ENCODE results near the gene HAT1.
A peak's percentile ranks its signal among the peaks of the same experiment; 100 is the strongest.
"Not testable (repeated sequence)": the region's sequence is repeated elsewhere in the genome, so short reads cannot be mapped to it uniquely, and the experiment has no call there.

The HAT1 gene

GRCh38 chr2:171983924-171984323 is 61.7 kb downstream of the HAT1 start:
- DNase-seq, result not testable (repeated sequence)

GRCh38 chr2:171985076-171985475 is 62.8 kb downstream of the HAT1 start:
- no peak for DNase-seq

DNA sequence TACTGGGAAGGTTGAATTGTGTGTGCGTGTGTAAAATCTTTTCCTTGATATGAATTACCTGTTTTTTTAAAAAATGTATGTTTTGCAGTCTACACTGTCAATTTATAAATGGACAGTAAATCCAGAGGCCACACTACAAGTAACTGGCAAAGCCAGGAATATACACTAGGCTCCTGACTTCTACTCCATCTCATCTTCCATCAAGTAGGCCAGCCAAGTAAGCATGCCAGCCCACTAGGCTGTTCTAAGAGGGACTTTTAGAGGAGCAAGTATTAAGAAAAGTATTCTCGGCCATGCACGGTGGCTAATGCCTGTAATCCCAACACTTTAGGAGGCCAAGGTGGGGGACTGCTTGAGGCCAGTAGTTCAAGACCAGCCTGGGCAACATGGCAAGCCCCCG is 64.5 kb downstream of the HAT1 start:
- no peak for DNase-seq

DNA sequence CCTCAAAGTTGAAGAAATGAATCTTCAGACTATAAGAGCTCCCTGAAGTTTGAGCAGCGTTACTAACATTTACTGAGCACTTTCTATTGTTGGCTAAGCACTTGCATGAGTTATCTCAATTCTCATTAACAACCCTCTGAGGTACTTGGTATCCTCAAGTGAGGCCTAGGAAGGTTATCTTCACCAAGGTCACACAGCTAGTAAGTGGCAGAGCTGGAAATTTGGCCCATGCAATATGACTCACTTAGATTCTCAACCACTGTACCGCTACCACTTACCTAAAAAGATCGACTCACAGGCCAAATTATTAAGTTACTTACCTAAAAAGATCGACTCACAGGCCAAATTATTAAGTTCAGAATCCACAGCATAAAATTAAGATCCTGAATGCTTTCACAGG is 68.8 kb downstream of the HAT1 start:
- DNase-seq, result peak; percentile 62

GRCh38 chr2:171995586-171995985 is 73.3 kb downstream of the HAT1 start:
- no peak for DNase-seq

- no peak for DNase-seq
Measured at GRCh38 chr2:171996021-171996420, 73.8 kb downstream of the HAT1 start.

DNA sequence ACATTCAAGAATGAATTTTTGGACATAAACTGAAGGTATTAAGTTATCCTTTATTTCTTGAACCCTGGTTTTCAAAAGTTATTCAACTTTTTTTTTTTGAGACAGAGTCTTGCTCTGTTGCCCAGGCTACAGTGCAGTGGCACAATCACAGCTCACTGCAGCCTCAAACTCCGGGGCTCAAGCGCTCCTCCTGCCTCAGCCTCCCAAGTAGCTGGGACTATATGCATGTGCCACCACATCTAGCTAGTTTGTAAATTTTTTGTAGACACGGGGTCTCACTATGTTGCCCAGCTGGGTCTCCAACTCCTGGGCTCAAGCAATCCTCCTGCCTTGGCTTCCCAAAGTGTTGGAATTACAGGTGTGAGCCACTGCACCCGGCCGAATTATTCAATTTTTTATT is 74.8 kb downstream of the HAT1 start:
- not testable (repeated sequence) for DNase-seq

- no peak for DNase-seq
Measured at GRCh38 chr2:171999161-171999560, 76.9 kb downstream of the HAT1 start.

- peak; percentile 86 for DNase-seq
Measured at GRCh38 chr2:171999604-172000469, 77.6 kb downstream of the HAT1 start, which contains the start of gene METAP1D. Gene METAP1D (plus strand): TSS chr2:171999953. CDS start chr2:171999970, 17 bp downstream.

DNA sequence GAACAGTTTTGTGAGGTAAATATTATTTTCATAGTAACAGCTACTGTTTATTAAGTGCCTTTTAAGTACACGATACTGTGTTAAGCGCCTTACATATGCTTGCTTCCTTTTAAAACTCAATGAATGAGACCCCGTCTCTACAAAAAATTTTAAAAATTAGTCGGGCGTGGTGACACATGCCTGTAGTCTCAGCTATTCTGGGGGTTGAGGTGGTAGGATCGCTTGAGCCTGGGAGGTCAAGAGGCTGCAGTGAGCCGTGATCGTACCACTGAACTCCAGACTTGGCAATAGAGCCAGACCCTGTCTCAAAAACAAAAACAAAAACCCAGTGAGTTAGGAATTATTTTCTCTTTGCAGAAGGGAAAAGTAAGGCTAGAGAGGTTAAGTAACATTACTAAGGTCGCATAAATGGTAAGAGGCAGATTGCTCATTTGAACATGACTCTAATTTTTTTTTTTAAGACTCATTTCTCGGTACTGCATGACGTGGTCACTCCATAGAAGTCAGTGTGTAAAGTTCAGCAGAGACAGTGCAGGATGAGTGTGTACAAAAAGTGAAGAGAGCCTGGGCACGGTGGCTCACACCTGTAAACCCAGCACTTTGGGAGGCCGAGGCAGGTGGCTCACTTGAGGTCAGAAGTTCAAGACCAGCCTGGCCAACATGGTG is 78.6 kb downstream of the HAT1 start:
- no peak for DNase-seq

DNA sequence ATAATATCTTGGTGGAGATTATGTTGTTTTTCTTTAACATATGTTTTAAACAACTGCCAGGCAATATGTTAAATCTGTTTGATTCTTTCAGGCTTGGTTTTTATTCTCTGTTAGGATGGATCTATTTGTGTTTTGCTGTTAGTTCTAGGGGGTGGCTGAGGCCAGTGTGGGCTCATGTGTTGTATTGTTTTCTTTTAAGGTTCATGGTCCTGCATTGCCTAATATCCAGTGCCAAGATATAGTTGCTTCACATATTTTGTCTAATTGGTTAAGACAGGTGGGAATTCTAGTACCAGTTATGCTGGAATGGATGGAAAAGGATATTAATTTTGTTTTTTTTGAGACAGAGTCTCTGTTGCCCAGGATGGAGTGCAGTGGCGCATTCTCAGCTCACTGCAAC is 85.1 kb downstream of the HAT1 start:
- no peak for DNase-seq

- DNase-seq, result no peak
Measured at GRCh38 chr2:172009823-172010222, 87.6 kb downstream of the HAT1 start.

- DNase-seq, result no peak
Measured at GRCh38 chr2:172011812-172012575, 89.7 kb downstream of the HAT1 start.

GRCh38 chr2:172012677-172013391 is 90.6 kb downstream of the HAT1 start:
- DNase-seq, result no peak

DNA sequence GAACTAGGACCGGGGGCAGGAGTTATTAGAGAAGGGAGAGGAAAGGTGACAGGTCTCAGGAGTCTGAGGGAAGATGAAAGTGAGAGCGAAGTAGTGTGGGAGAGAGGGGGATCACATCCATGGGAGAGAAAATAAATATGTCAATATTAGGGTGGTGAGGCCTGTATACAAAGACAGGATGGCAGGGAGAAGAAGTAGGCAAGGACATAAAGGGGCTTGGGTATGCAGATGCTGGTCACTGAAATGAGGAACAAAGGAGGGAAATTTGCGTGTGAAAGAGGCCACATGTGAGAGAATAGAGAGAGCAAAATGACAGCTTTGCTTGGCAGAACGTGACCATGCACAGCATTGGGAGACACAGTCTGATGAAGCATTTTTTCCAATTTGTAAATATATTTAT is 91.1 kb downstream of the HAT1 start:
- no peak for DNase-seq

DNA sequence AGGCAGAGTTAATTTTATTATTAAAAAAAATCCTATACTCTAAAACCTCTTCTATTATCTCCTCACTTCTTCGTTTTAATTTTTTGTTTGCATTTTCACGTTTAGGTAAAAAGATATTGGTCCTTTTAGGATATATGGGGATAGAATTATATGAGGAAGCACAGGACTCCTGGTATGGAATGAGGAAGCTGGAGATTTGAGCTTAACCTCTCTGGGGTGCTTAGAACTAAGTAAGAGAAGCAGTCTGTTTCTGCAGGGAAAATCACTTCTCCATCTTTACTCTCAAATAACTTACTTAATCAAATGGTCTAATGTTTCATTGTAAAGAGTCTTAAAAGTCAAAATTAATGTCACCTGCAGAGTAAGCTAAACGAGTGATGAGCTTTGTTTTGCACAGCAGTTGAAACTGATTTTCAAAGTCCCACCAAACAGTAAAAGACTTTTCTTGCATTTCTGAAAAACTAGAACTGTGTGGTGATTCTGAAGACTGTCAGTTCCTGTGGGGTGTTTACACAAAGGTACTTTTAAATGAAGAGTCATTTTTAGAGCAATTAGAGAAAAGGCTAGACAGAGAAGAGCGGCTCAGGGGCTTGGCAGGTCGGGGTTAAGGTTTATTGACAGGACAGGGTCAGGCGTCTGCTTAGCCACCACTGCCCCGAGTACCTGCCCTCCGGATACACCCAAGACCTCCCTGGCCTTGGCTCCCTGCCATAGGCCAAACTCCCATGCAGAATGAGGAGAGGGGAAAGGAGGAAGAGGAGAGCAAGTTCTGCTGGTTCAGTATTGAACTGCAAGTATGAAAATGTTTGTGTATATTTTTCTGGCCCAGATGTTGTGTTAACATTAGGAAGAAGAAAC is 99.0 kb downstream of the HAT1 start:
- no peak for DNase-seq

DNA sequence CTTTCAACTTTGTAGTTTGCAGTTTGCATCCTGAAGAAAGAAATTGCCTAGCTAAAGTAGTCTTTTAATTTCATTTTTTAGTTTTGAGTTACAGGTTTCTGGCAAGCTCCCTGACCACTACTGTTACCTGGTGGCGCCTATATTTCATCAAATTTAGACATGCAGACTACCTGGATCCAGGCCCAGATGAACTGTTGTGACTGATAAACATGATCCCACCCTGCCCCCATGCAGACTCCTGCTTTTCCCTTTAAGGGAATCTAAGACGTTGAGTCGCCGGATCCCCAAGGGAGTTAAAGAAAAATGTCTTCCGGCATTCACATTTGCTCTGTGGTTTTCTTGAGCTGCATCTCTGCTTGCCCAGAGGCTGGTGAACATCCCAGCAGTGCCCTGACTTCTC is 99.7 kb downstream of the HAT1 start:
- peak; percentile 6 for DNase-seq

DNA sequence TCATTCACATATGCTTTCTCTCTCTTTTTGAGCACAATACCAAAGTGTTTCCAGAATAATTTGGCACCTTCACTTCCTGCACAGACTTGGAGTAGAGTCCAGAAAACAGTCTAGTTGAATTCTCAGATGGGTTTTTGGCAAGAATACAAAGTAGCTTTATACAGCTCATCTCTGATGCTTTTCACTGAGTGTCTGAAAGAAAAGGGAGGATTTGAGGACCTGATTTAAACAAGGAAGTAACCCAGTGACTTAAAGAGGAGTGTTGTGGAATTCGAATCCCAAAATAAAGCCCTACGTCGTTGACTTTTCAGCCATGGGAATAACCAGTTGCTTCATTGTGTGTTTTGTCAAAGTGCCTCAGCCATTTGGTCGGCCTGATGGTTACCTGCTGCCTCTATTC is 109.3 kb downstream of the HAT1 start:
- DNase-seq, result no peak
